Measurements from ENCODE around the gene MCC.

- no peak for TF ChIP-seq CTCF (IDR thresholded peaks at IDR 0.05)
- no peak for TF ChIP-seq POLR2A (IDR thresholded peaks at IDR 0.05)
Measured at GRCh38 chr5:113147101-113147508, 341.1 kb downstream of the MCC start.
